Epidermal melanocyte (primary cell): ENCODE results near the gene POU4F1.

ENCODE experiments used
- DNase-seq: peaks from one replicate; pipeline ENCODE4 v3.0.0; 2011; ENCODE audit warnings: low spot score; ENCODE audit not compliant: insufficient read length

POU4F1 gene

DNA sequence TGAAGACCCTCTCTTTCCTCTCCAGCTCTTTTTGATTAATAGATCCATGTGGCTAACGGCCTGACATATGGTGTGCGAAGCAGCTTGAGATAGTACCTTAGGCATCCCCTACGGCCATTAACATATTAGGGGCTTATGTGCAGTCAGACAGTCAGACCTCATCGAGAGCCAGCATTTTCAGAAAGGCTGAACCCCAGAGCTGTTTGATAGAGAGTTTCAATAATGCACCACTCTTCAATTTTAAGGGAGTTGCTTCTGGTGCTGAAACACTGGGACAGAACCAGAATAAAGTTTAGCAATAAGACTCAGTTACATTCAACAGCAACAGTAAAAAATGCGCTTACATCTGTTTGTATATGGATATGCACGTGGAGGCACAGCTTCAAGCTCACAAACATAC is 10.8 kb downstream of the POU4F1 start:
- DNase-seq, result no peak

DNA sequence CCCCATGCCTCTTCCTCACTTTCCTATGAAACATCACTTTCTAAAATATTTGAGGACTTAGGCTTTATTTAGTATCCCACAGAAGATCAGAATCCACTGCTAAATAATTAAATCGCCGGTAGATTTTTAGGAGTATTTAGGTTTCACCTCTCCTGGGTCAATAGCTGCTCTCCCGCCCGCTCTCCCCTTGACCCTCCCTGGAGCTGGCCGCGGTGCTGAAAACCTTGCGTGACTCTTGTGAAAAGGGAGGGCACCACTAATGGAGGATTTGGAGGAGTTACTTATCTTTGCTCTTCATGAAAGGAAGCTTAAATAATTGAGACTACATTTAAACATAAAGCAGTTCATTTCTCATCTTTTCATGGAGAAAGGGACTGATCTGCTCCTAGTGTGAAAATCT is 14.1 kb downstream of the POU4F1 start:
- no peak for DNase-seq

DNA sequence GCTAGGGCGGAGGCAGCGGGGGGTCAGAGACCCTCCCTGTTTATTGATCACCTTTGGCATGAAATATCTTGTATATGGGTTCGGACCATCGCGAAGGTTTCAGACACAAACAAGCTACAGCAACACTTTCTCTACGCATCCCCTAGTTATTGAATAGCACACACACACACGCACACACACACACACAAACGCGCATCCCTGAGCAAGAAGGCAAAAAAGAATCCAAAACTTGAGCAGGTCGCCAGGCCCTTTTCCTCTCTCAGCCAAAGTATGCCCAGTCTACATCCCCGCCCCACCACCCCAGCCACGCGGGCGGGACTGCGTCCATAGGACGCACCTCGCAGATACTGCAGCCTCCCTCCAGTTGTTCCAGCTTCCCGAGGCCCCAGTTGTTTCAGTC is 16.0 kb downstream of the POU4F1 start:
- no peak for DNase-seq

DNA sequence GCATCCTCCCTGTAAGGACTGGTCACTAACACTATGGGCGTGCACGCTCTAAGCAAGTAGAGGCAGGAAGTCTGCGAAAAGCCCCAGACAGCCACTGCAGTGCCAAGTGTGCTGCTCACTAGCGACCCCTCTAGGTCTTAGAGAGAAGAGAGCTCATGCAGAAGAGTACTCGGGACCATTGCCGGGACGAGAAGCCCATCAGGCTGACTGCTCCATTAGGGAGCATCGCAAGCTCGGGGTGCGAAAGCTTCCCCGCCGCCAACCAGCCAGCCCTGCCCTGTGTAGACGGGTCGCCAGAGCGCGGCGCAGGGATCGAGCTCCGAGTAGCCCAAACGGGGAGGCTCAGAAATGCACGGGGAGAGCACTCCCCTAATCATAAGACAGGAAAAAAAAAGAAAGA is 16.6 kb downstream of the POU4F1 start:
- DNase-seq, result no peak

DNA sequence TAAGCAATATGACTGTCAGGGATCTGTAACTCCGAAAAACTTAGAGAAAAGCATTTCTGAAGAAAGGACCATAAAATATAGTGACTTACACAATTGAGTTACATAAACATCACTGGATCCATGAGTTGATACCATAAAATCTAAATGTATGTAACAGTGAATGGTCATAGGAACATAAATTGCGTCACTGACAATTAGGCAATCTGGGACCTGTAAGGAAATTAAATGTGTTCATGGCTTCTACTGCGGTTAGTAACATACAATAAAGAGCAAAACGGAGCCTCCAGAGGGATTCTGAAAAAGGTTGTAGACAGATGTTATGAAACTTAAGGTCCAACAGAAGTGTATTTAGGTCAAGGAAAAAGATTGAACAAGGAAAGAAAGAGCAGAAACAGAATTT is 27.1 kb downstream of the POU4F1 start:
- no peak for DNase-seq

DNA sequence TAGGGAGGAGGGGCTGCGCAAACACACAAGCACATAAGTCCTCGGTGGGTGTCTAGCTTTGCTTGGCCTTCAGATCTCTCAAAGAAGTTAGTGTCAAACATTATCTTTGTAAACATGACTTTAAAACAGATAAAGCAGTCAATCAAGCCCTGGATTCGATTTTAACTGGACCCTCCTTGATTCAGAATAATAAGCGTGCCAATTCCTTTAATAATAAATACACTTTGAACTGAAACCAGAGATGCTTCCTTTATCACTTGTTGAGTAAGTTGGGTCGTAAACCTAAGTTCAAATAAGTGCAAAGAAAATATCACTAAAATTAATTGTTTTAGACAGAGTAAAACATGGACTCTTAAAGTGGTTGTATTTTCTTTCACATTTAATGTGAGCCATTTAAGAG is 30.9 kb downstream of the POU4F1 start:
- DNase-seq, result no peak

DNA sequence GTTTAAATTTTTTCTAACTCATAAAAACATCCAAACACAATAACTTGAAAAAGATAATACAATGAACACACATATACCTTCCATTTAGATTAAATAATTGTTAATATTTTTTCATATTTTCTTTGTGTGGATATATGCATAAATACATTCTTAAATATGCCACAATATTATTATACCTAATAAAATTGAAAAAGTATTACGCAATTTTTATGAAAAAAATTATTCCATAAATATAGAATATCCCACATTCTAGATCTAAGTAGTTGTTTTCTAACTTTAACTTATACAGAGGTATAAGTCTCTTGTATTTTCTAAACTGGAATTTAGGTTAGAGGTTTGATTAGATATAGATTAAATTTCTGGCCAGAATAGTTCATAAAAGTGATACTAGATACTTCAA is 34.3 kb downstream of the POU4F1 start:
- no peak for DNase-seq

DNA sequence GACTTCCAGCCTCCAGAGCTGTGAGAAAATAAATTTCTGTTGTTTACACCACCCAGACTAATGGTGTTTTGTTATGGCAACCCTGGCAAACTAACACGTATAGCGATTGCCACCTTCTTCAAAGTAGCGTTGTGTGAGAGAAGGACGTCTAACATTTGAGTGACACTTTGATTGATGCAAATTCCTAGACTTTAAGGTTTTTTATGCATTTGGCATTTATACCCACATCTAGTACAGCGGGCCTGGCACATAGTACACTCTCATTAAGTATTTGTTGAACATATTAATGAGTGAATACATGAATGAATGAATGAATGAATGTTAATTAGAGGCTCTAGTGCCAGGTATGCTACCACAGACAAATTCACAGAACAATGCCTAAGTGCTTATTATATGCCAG is 36.7 kb downstream of the POU4F1 start:
- DNase-seq, result no peak

DNA sequence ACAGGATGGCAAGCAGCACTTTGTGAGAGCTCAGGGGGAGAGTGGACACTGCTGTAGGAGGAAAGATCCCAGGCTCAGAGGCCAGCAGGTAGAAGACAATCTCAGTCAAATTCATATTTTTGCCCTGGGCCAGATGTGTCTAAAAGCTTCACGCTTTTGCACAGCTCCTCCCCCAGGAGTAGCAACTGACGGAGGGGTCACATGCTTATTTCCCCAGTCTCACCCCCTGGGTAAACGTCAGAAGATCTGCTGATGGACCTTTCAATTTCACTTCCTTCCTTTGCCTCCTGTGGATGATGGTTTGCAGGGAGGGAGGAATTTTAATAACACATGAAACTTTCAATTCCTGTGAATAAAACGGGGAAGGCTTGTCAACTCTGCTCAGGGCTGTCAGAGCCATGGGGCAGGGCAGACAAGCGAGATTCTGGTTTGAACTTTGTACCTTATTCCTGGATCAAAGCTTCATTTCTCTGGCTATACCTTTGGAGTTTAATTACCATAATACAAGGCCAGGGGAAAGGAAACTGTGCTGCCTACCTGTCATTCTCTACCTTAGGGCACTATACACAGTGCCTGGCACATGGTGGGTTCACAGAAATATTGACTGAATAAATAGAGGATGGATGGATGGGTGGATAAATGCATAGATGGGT is 41.0 kb downstream of the POU4F1 start:
- no peak for DNase-seq
